ENCODE data around the gene LYSMD1. TPM values are rescaled to one million over a fixed set of nuclear protein-coding genes. Genes with fewer than 3 reads are reported as not detected.

LYSMD1 gene
- total RNA-seq, 1 experiment from 2014 or later, result 6.7 TPM

DNA sequence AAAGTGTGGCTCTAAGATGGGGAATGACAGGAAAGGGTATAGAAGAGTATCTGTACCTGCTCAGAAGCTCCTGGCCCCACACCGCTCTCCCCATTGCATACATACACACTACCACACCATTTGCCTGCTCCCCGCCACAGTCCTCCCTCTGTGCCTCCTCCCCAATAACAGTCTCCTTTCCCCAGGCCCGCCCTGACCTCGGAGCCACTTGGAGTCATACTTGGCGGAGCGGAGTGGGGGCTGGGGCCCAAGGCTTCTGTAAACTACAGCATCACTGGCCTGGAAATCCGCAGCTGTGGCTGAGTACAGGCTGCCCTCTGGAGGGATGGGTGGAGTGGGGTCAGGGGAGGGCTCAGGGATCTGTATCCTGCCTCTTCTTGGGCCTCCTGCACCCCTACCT, 27.9 kb downstream of the LYSMD1 start:
- no peak overlapping the region for H4K5ac ChIP-seq (ENCODE audit: insufficient read length, low read depth, low read length)
- H3K4me1 ChIP-seq (ENCODE audit: insufficient read depth, low read length), result no peaks in the 10 kb centered on the region; the same call in 1 of the 2 replicates
- H3K18ac ChIP-seq (ENCODE audit: insufficient read length, low read depth, low read length), result no peak overlapping the region
- H3K23me2 ChIP-seq (ENCODE audit: insufficient read length, low read depth, low read length, poor library complexity, severe bottlenecking), result peaks cover 5% of the 10 kb centered on the region
- Mint-ChIP-seq H3K4me1 (peaks cover 0 to 9% of the 10 kb centered on the region in 2 experiments; a peak in 2 of 4 replicates), H3K9me3 (no peaks in the 10 kb centered on the region), H3K36me3 (ENCODE audit: insufficient read depth in 1 of 3, low read depth in 3 of 3) (peaks cover 20 to 48% (median 43%) of the 10 kb centered on the region in 3 experiments), H3K27ac (no peak overlapping the region), H3K4me3 (peak overlapping the region in 1 of 2 experiments; percentile 62; a peak in 2 of 5 replicates), H3K27me3 (ENCODE audit: low read depth) (peaks cover 9% of the 10 kb centered on the region)
- no peak for TF ChIP-seq CTCF (conservative IDR thresholded peaks at IDR 0.05)
- no peak overlapping the region for H2BK20ac ChIP-seq (ENCODE audit: low read depth, low read length, poor library complexity, severe bottlenecking)
- no peak overlapping the region for H3K4me2 ChIP-seq (ENCODE audit: insufficient read depth, insufficient read length, low read length)
- H3K9ac ChIP-seq (ENCODE audit: extremely low read depth, insufficient read length, low read length), result no peak overlapping the region
- no peaks in the 10 kb centered on the region for H4K20me1 ChIP-seq (ENCODE audit: control insufficient read depth, insufficient read depth, insufficient read length)
- no peaks in the 10 kb centered on the region for H3K79me1 ChIP-seq (ENCODE audit: insufficient read depth, low read depth, low read length, poor library complexity, severe bottlenecking)
- no peak overlapping the region for H3K23ac ChIP-seq (ENCODE audit: insufficient read length, low read depth, low read length)
- H2BK120ac ChIP-seq (ENCODE audit: low read depth, low read length, poor library complexity, severe bottlenecking), result no peak overlapping the region
- no peak overlapping the region for H2AK5ac ChIP-seq (ENCODE audit: insufficient read length, low read length)
- no peak overlapping the region for H2BK5ac ChIP-seq (ENCODE audit: insufficient read length, low read length)
- H4K8ac ChIP-seq (replicated peaks; ENCODE audit: insufficient read length, low read depth, low read length), result no peak overlapping the region
- no peak overlapping the region for H3T11ph ChIP-seq (ENCODE audit: low read length)
- no peak overlapping the region for H3K27ac ChIP-seq (ENCODE audit: insufficient read length, low read depth, low read length)
- no peak overlapping the region for H3K4ac ChIP-seq (ENCODE audit: low read depth, low read length)
- H3K14ac ChIP-seq (ENCODE audit: insufficient read depth, low read length), result no peak overlapping the region
- H2BK12ac ChIP-seq (ENCODE audit: insufficient read length, low read depth, low read length), result no peak overlapping the region
- no peaks in the 10 kb centered on the region for H3K79me2 ChIP-seq (ENCODE audit: insufficient read depth, low read length)
- no peaks in the 10 kb centered on the region for H3K27me3 ChIP-seq (ENCODE audit: insufficient read depth, low read length)
- no CpG with 5 or more reads among the region's 7 CpGs for WGBS (ENCODE audit: extremely low coverage, insufficient read length, low lambda C conversion rate)
- no peak overlapping the region for H2BK15ac ChIP-seq (ENCODE audit: low read depth, low read length)
- no peak overlapping the region for H4K91ac ChIP-seq (ENCODE audit: insufficient read length, low read depth, low read length)
- no peak overlapping the region for H3K56ac ChIP-seq (ENCODE audit: insufficient read length, low read depth, low read length)
- no peak overlapping the region for H2AFZ ChIP-seq (ENCODE audit: low read length)
- H3K9me3 ChIP-seq (ENCODE audit: control insufficient read depth, low read depth, low read length), result no peaks in the 10 kb centered on the region
- DNase-seq, result no peak

Measured in H9 (cell line).